ENCODE data around the gene APOL1. TPM values are rescaled to one million over a fixed set of nuclear protein-coding genes. Genes with fewer than 3 reads are reported as not detected.

Gene APOL1
- total and polyA plus RNA-seq, 10 donors, result 10.0 to 108 (median 44.7) TPM

GRCh38 chr22:36300396-36301212 is 47.7 kb downstream of the APOL1 start:
- intact Hi-C loops (cut with DNase I; ENCODE audit: low total_unique reads), result loop anchor here (5.0 kb wide), 1 partner anchor 172 kb away; no protein-coding TSS in a partner anchor
- peaks cover 40 to 100% (median 100%) of the 10 kb centered on the region in 6 donors for H3K36me3 ChIP-seq
- TF ChIP-seq, protein P1, sequence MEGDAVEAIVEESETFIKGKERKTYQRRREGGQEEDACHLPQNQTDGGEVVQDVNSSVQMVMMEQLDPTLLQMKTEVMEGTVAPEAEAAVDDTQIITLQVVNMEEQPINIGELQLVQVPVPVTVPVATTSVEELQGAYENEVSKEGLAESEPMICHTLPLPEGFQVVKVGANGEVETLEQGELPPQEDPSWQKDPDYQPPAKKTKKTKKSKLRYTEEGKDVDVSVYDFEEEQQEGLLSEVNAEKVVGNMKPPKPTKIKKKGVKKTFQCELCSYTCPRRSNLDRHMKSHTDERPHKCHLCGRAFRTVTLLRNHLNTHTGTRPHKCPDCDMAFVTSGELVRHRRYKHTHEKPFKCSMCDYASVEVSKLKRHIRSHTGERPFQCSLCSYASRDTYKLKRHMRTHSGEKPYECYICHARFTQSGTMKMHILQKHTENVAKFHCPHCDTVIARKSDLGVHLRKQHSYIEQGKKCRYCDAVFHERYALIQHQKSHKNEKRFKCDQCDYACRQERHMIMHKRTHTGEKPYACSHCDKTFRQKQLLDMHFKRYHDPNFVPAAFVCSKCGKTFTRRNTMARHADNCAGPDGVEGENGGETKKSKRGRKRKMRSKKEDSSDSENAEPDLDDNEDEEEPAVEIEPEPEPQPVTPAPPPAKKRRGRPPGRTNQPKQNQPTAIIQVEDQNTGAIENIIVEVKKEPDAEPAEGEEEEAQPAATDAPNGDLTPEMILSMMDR (IDR thresholded peaks at IDR 0.05 in 8 of 11, conservative IDR thresholded peaks at IDR 0.05 in 3 of 11), result no peak
- TF ChIP-seq POLR2AphosphoS5 (IDR thresholded peaks at IDR 0.05), result peak; percentile 68 to 77 (median 72)
- no peak for TF ChIP-seq POLR2A (IDR thresholded peaks at IDR 0.05)
- H3K4me1 ChIP-seq, result peaks cover 7 to 50% (median 24%) of the 10 kb centered on the region in 6 donors
- DNase-seq, result no peak
- no peak overlapping the region for H3K4me3 ChIP-seq
- no peaks in the 10 kb centered on the region for H3K27me3 ChIP-seq (replicated peaks in 1 of 7)
- WGBS, 5 donors, result 74 to 92% (median 84%) methylated on average over 21 to 24 of the region's 24 CpGs
- H3K9me3 ChIP-seq, result no peaks in the 10 kb centered on the region
- H3K27ac ChIP-seq, result peak overlapping the region in 7 of 8 donors; percentile 23 to 76 (median 66)

DNA sequence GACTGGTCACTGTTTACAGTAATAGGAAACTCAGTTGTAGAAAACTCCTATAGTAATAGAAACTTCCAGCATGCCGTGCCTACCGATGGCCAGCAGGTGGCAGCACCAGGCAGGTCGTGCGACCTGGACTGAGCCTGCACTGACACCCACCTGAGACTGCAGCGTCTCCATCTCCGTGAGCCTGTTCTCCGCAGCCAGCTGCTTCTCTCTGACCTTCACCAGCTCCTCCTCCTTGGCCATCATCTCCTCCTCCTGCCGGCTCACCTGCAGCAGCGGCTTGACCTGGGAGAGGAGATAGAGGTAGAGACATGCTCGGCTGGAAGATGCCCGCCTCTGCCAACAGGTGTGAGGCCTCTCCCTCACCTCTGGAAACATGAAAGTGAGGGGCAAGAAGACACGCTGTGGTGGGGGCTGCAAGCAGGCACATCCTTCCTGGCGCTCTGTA is 48.5 kb downstream of the APOL1 start:
- DNase-seq, result peak; percentile 94
- intact Hi-C loops (cut with DNase I; ENCODE audit: low total_unique reads), result loop anchor here (5.0 kb wide), 1 partner anchor 171 kb away; no protein-coding TSS in a partner anchor
- no peak for TF ChIP-seq POLR2A (IDR thresholded peaks at IDR 0.05)
- TF ChIP-seq POLR2AphosphoS5 (IDR thresholded peaks at IDR 0.05), result peak; percentile 80 to 86 (median 84)
- TF ChIP-seq, protein P1 (IDR thresholded peaks at IDR 0.05 in 8 of 11, conservative IDR thresholded peaks at IDR 0.05 in 3 of 11), result peak; percentile 85 to 97 (median 93)
- Histone ChIP-seq H3K4me1 (peaks cover 7 to 54% (median 24%) of the 10 kb centered on the region in 6 donors), H3K27ac (peak overlapping the region in 6 of 8 donors; percentile 32 to 70 (median 65)), H3K4me3 (no peak overlapping the region), H3K36me3 (peaks cover 38 to 100% (median 100%) of the 10 kb centered on the region in 6 donors), H3K9me3 (no peaks in the 10 kb centered on the region), H3K27me3 (replicated peaks in 1 of 7) (no peaks in the 10 kb centered on the region)
- 36 to 39% (median 38%) methylated on average over 9 to 13 of the region's 13 CpGs for WGBS, 5 donors

DNA sequence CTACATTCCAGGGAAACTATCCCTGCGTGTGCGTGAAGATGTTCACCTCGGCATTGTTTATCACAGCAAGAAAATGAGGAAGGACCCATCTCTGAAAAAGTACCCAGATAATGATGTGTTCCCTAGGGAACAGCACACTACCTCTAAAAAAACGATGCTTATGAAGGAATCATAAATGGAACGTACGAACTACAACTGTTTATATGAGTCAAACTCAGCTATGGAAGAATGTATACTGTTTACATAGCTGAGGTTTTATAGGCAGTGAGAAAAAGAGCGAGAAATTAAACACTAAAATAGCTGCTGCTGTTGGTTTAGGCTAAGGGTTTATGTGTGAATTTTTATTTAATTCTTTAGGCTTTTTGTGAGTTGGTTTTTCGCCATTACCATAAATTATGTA is 48.9 kb downstream of the APOL1 start:
- Histone ChIP-seq H3K4me1 (peaks cover 7 to 54% (median 24%) of the 10 kb centered on the region in 6 donors), H3K4me3 (no peak overlapping the region), H3K9me3 (no peaks in the 10 kb centered on the region), H3K27me3 (replicated peaks in 1 of 7) (no peaks in the 10 kb centered on the region), H3K36me3 (peaks cover 35 to 100% (median 100%) of the 10 kb centered on the region in 6 donors), H3K27ac (peak overlapping the region in 6 of 8 donors; percentile 32 to 70 (median 65))
- TF ChIP-seq, protein P1 (IDR thresholded peaks at IDR 0.05 in 8 of 11, conservative IDR thresholded peaks at IDR 0.05 in 3 of 11), result no peak
- TF ChIP-seq POLR2A (IDR thresholded peaks at IDR 0.05) (no peak), POLR2AphosphoS5 (IDR thresholded peaks at IDR 0.05) (no peak)
- intact Hi-C loops (cut with DNase I; ENCODE audit: low total_unique reads), result loop anchor here (5.0 kb wide), 1 partner anchor 170 kb away; no protein-coding TSS in a partner anchor
- DNase-seq, result no peak
- WGBS, 5 donors, result 75 to 86% (median 82%) methylated on average over 8 of the region's 8 CpGs
